HL-60 (cell line): Measurements from ENCODE around the gene SPTAN1.

Source experiments
- POLR2AphosphoS5 ChIP-seq: IDR thresholded peaks from 2 replicates; pipeline ENCODE4 v1.6.1; 2012; ENCODE audit warnings: low read depth
- SPI1 ChIP-seq: IDR thresholded peaks from 2 replicates; pipeline ENCODE4 v1.6.1; 2012; ENCODE audit warnings: low read depth, mild to moderate bottlenecking, borderline replicate concordance
- TF ChIP-seq, protein P1 (sequence below): IDR thresholded peaks from one replicate; pipeline ENCODE4 v1.5.1; 2011; ENCODE audit warnings: low read length, control low read depth, inconsistent platforms; ENCODE audit not compliant: insufficient read depth
- TF ChIP-seq, protein P2 (sequence below): IDR thresholded peaks from 2 replicates; pipeline ENCODE4 v1.6.1; 2012; ENCODE audit warnings: low read depth; ENCODE audit not compliant: insufficient replicate concordance

DNA sequence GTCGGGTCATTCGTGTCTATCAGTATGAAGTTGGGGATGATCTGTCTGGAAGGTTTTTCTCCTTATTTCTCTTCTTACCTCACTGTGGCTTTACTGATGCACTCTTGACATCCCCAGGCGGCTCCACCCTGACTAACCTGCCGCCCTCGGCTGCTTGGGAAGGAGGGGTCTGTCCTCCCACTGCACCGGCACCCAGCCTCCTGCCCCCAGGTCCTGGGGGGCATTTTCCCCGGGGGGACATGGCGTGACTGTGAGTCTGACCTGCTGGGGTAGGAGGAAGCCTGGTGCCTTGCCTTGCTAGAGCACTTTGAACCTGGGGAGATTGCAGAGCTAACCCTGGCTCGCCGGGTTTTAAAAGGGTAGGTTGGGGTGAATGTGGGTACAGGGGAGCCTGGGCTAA, 76.7 kb downstream of the SPTAN1 start:
- TF ChIP-seq, protein P1, sequence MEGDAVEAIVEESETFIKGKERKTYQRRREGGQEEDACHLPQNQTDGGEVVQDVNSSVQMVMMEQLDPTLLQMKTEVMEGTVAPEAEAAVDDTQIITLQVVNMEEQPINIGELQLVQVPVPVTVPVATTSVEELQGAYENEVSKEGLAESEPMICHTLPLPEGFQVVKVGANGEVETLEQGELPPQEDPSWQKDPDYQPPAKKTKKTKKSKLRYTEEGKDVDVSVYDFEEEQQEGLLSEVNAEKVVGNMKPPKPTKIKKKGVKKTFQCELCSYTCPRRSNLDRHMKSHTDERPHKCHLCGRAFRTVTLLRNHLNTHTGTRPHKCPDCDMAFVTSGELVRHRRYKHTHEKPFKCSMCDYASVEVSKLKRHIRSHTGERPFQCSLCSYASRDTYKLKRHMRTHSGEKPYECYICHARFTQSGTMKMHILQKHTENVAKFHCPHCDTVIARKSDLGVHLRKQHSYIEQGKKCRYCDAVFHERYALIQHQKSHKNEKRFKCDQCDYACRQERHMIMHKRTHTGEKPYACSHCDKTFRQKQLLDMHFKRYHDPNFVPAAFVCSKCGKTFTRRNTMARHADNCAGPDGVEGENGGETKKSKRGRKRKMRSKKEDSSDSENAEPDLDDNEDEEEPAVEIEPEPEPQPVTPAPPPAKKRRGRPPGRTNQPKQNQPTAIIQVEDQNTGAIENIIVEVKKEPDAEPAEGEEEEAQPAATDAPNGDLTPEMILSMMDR = no peak
- TF ChIP-seq POLR2AphosphoS5 (no peak), SPI1 (no peak)
- TF ChIP-seq, protein P2, sequence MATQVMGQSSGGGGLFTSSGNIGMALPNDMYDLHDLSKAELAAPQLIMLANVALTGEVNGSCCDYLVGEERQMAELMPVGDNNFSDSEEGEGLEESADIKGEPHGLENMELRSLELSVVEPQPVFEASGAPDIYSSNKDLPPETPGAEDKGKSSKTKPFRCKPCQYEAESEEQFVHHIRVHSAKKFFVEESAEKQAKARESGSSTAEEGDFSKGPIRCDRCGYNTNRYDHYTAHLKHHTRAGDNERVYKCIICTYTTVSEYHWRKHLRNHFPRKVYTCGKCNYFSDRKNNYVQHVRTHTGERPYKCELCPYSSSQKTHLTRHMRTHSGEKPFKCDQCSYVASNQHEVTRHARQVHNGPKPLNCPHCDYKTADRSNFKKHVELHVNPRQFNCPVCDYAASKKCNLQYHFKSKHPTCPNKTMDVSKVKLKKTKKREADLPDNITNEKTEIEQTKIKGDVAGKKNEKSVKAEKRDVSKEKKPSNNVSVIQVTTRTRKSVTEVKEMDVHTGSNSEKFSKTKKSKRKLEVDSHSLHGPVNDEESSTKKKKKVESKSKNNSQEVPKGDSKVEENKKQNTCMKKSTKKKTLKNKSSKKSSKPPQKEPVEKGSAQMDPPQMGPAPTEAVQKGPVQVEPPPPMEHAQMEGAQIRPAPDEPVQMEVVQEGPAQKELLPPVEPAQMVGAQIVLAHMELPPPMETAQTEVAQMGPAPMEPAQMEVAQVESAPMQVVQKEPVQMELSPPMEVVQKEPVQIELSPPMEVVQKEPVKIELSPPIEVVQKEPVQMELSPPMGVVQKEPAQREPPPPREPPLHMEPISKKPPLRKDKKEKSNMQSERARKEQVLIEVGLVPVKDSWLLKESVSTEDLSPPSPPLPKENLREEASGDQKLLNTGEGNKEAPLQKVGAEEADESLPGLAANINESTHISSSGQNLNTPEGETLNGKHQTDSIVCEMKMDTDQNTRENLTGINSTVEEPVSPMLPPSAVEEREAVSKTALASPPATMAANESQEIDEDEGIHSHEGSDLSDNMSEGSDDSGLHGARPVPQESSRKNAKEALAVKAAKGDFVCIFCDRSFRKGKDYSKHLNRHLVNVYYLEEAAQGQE = no peak
